HG03460 (cell line): ENCODE results near the gene CRYM.
"Not testable (repeated sequence)": the region's sequence is repeated elsewhere in the genome, so short reads cannot be mapped to it uniquely, and the experiment has no call there.

Experiments used
- ATAC-seq: cut with Tn5 transposase; IDR thresholded peaks from one replicate; pipeline ENCODE4 v1.9.1; 2021; ENCODE audit not compliant: unreplicated experiment

CRYM gene

GRCh38 chr16:21248179-21248578 lies 29.9 kb downstream of the CRYM start:
- ATAC-seq: not testable (repeated sequence)

GRCh38 chr16:21244518-21245215 lies 33.4 kb downstream of the CRYM start:
- no peak for ATAC-seq

- ATAC-seq: no peak
Measured at GRCh38 chr16:21242756-21243155, 35.3 kb downstream of the CRYM start.

- no peak for ATAC-seq
Measured at GRCh38 chr16:21239646-21240045, 38.4 kb downstream of the CRYM start.

- no peak for ATAC-seq
Measured at GRCh38 chr16:21236831-21237230, 41.3 kb downstream of the CRYM start.

GRCh38 chr16:21235199-21235585 lies 42.9 kb downstream of the CRYM start:
- ATAC-seq: no peak

- ATAC-seq: no peak
Measured at GRCh38 chr16:21233521-21234150, 44.5 kb downstream of the CRYM start, which contains the start of gene ANKS4B. Gene ANKS4B (plus strand): TSS chr16:21233699. CDS start chr16:21233738, 39 bp downstream.

- no peak for ATAC-seq
Measured at GRCh38 chr16:21233045-21233520, 45.0 kb downstream of the CRYM start.

- no peak for ATAC-seq
Measured at GRCh38 chr16:21228361-21228872, 49.7 kb downstream of the CRYM start.

- ATAC-seq: no peak
Measured at GRCh38 chr16:21227866-21228265, 50.2 kb downstream of the CRYM start.

GRCh38 chr16:21226749-21227148 lies 51.3 kb downstream of the CRYM start:
- no peak for ATAC-seq

- no peak for ATAC-seq
Measured at GRCh38 chr16:21224800-21225199, 53.3 kb downstream of the CRYM start.

GRCh38 chr16:21223787-21224186 lies 54.3 kb downstream of the CRYM start:
- no peak for ATAC-seq

GRCh38 chr16:21222495-21223337 lies 55.4 kb downstream of the CRYM start:
- ATAC-seq: no peak

GRCh38 chr16:21219551-21219950 lies 58.5 kb downstream of the CRYM start:
- ATAC-seq: no peak

GRCh38 chr16:21218153-21218552 lies 59.9 kb downstream of the CRYM start:
- ATAC-seq: no peak

GRCh38 chr16:21217121-21217520 lies 61.0 kb downstream of the CRYM start:
- ATAC-seq: no peak

- no peak for ATAC-seq
Measured at GRCh38 chr16:21214086-21214485, 64.0 kb downstream of the CRYM start.

- ATAC-seq: no peak
Measured at GRCh38 chr16:21211486-21211885, 66.6 kb downstream of the CRYM start, which contains the start of gene ZP2. Gene ZP2 (minus strand): TSS chr16:21211574. CDS start chr16:21211547, 27 bp downstream.
